Stimulated activated CD4-positive, alpha-beta T cell treated with anti-CD3 and anti-CD28 coated beads, Interleukin-15, amount 100 ng/mL, for 24 hours (primary cell): ENCODE measurements around the gene TMEM240.
A peak's percentile ranks its signal among the peaks of the same experiment; 100 is the strongest.
"Not testable (repeated sequence)": the region's sequence is repeated elsewhere in the genome, so short reads cannot be mapped to it uniquely, and the experiment has no call there.

ENCODE experiments used
- DNase-seq: peaks from one replicate; pipeline ENCODE4 v3.0.0-alpha.2; 2020

The TMEM240 gene

GRCh38 chr1:1523226-1523625 is 17.2 kb downstream of the TMEM240 start:
- DNase-seq = not testable (repeated sequence)

GRCh38 chr1:1522536-1522935 is 17.9 kb downstream of the TMEM240 start:
- not testable (repeated sequence) for DNase-seq

- DNase-seq = no peak
These were observed 19.1 kb downstream of the TMEM240 start for GRCh38 chr1:1521331-1521730.

- not testable (repeated sequence) for DNase-seq
These were observed 20.5 kb downstream of the TMEM240 start for GRCh38 chr1:1519805-1520505.

- DNase-seq = not testable (repeated sequence)
These were observed 21.8 kb downstream of the TMEM240 start for GRCh38 chr1:1518621-1519007.

- no peak for DNase-seq
These were observed 22.3 kb downstream of the TMEM240 start for GRCh38 chr1:1517973-1518620.

- not testable (repeated sequence) for DNase-seq
These were observed 23.5 kb downstream of the TMEM240 start for GRCh38 chr1:1516923-1517322.

GRCh38 chr1:1514376-1514775 is 26.0 kb downstream of the TMEM240 start:
- not testable (repeated sequence) for DNase-seq

GRCh38 chr1:1513675-1514074 is 26.7 kb downstream of the TMEM240 start:
- DNase-seq = not testable (repeated sequence)

GRCh38 chr1:1512425-1512824 is 28.0 kb downstream of the TMEM240 start:
- DNase-seq = peak; percentile 31

- peak; percentile 98 for DNase-seq
These were observed 28.7 kb downstream of the TMEM240 start, which contains the start of gene ATAD3A for GRCh38 chr1:1511533-1512285. ATAD3A (plus strand) TSS chr1:1512162; CDS start chr1:1512269, 107 bp downstream.

GRCh38 chr1:1510912-1511532 is 29.4 kb downstream of the TMEM240 start:
- DNase-seq = peak; percentile 37

- not testable (repeated sequence) for DNase-seq
These were observed 31.0 kb downstream of the TMEM240 start for GRCh38 chr1:1509465-1509850.

- not testable (repeated sequence) for DNase-seq
These were observed 31.5 kb downstream of the TMEM240 start for GRCh38 chr1:1508775-1509464.

- DNase-seq = no peak
These were observed 33.1 kb downstream of the TMEM240 start for GRCh38 chr1:1507305-1507704.

GRCh38 chr1:1505801-1506200 is 34.6 kb downstream of the TMEM240 start:
- not testable (repeated sequence) for DNase-seq

GRCh38 chr1:1505366-1505798 is 35.0 kb downstream of the TMEM240 start:
- DNase-seq = peak; percentile 44

GRCh38 chr1:1504777-1505365 is 35.6 kb downstream of the TMEM240 start:
- peak; percentile 83 for DNase-seq

GRCh38 chr1:1495461-1495975 is 44.9 kb downstream of the TMEM240 start:
- DNase-seq = not testable (repeated sequence)

- not testable (repeated sequence) for DNase-seq
These were observed 46.1 kb downstream of the TMEM240 start for GRCh38 chr1:1494311-1494710.

- DNase-seq = no peak
These were observed 48.8 kb downstream of the TMEM240 start for GRCh38 chr1:1491601-1492000.
